Heart right ventricle (tissue), 16 donors: ENCODE data around the gene PTBP1. TPM values are rescaled to one million over a fixed set of nuclear protein-coding genes. Genes with fewer than 3 reads are reported as not detected.

Experiments
- ATAC-seq, 8 donors: fragments of 200-7000 bp; cut with Tn5 transposase; one replicate each; pipeline ENCODE4 v1.9.1; 2020; ENCODE audit warnings: mild to moderate bottlenecking in 8 of 8, moderate library complexity in 8 of 8, moderate number of reproducible peaks in 1 of 8
- DNase-seq, 2 donors: peaks; one replicate each; pipeline ENCODE4 v3.0.0-alpha.2; 2020
- H3K27ac ChIP-seq, 10 donors: fragments of 200-600 bp; sonication (generic) in 2 of 10; one replicate each; pipeline versions ENCODE4 v1.5.0 to v1.8.0; 2020 to 2022; ENCODE audit warnings: mild to moderate bottlenecking in 3 of 10
- H3K27me3 ChIP-seq, 7 donors: fragments of 200-600 bp; one replicate each; pipeline ENCODE4 v1.8.0; 2021 to 2022; ENCODE audit warnings: mild to moderate bottlenecking in 2 of 7
- H3K36me3 ChIP-seq, 9 donors: fragments of 200-600 bp; sonication (generic) in 1 of 9; one replicate each; pipeline versions ENCODE4 v1.5.0 to v1.8.0; 2020 to 2022; ENCODE audit warnings: mild to moderate bottlenecking in 2 of 9
- H3K4me1 ChIP-seq, 9 donors: fragments of 200-600 bp; sonication (generic) in 1 of 9; one replicate each; pipeline versions ENCODE4 v1.5.0 to v1.8.0; 2020 to 2022; ENCODE audit warnings: mild to moderate bottlenecking in 4 of 9
- H3K4me3 ChIP-seq, 10 donors: fragments of 200-600 bp; sonication (generic) in 2 of 10; one replicate each; pipeline versions ENCODE4 v1.5.0 to v1.8.0; 2020 to 2022; ENCODE audit warnings: mild to moderate bottlenecking in 7 of 10, moderate library complexity in 2 of 10
- H3K9me3 ChIP-seq, 11 donors: fragments of 200-600 bp in 10 of 11; sonication (generic) in 2 of 11; one replicate each; pipeline versions ENCODE4 v1.5.0 to v1.8.0; 2013 to 2022; ENCODE audit warnings: mild to moderate bottlenecking in 2 of 11, control low read depth in 1 of 11, moderate library complexity in 1 of 11
- CTCF ChIP-seq, 9 donors: fragments of 200-600 bp; sonication (generic) in 2 of 9; IDR thresholded peaks; one replicate each; pipeline versions ENCODE4 v1.5.0 to v1.8.0; 2021 to 2022; ENCODE audit warnings: antibody characterized with exemption in 9 of 9, mild to moderate bottlenecking in 5 of 9, moderate library complexity in 1 of 9
- WGBS, 2 donors: extraction: QIAGEN DNeasy Blood & Tissue Kit; methylation state at CpG; one replicate each; pipeline ENCODE4 v1.1.7; 2013; ENCODE audit warnings: inconsistent platforms in 1 of 2; 5-methylcytosine and 5-hydroxymethylcytosine counted together
- intact Hi-C, 10 donors: fragments of 100-400 bp; cut with DNase I; formaldehyde crosslinking; loops; one replicate each; pipeline versions ENCODE4 v1.11.1 to v1.14.2; 2022
- polyA plus RNA-seq, 2 donors: library from polyadenylated mRNA; stranded (reverse); fragments of 200-250 nt; gene quantifications; one replicate each; pipeline ENCODE4 v1.2.3, GENCODE V29; 2013
- total RNA-seq, 10 donors: library from RNA; stranded (reverse); fragmentation: NEBNext Ultra II Directional in 3 of 10; extraction: Animal tissue kit (Norgen Biotek cat#: 25700) in 3 of 10; gene quantifications; one replicate each; pipeline versions ENCODE4 v1.2.1 to v1.2.4, GENCODE V29; 2021 to 2023
- donor health status: Arrhythmogenic right ventricular cardiomyopathy.
- donor health status: ischemic (EF 13 %, LVEDD 7.1; RV severe dilation, severe dysfunction).
- donor health status: healthy with polysubstance abuse.
- donor health status: DM: no; HTN: yes; CAD: no.
- donor health status: DM: no; HTN: no; CAD: no.
- donor health status: ischemic (EF 25% LVEDD 6.9; RV normal size, moderate dysfunction).
- donor health status: ischemic (EF 25% LVEDD 5.7; RV mildly dilated, moderate dysfunction).
- donor health status: healthy.
- donor health status: DM: yes; HTN: yes; CAD: no.
- donor health status: Ischemic cardiomyopathy.
- donor health status: ischemic (EF 35%, LVEDD 5.7; RV mildly dilated, moderate dysfunction).
- donor health status: nonischemic (EF 11% LVEDD 7.7; RV severe dilation, severe dysfunction).
- donor health status: DM: yes; HTN: yes; CAD: no.
- donor health status: PGD.
- donor health status: ischemic (EF 29% LVEDD 5.4; RV normal size, mild dysfunction).
- donor health status: nonischemic (EF 23%, LVEDD 6.1; RV moderate dilation, normal function).

PTBP1 gene
- total and polyA plus RNA-seq, 12 donors, result 46.2 to 106 (median 56.8) TPM

- Histone ChIP-seq H3K36me3 (peaks cover 0 to 46% (median 0%) of the 10 kb centered on the region in 9 donors), H3K4me3 (peak overlapping the region; percentile 61 to 95 (median 86)), H3K9me3 (no peaks in the 10 kb centered on the region), H3K27ac (peak overlapping the region; percentile 90 to 100 (median 98)), H3K4me1 (peaks cover 35 to 57% (median 56%) of the 10 kb centered on the region in 9 donors), H3K27me3 (no peaks in the 10 kb centered on the region)
- 0 to 1% methylated on average over 86 to 109 of the region's 129 CpGs for WGBS, 2 donors
- peak; percentile 92 to 93 for DNase-seq
- peak; percentile 1 to 45 (median 22) for ATAC-seq
- intact Hi-C loops, result loop anchor here in 2 of 10 donors (2.0 to 10.0 kb wide), 3 partner anchors 15 to 290 kb away; partner anchors contain the start of genes CFD (in 1 of the 2), ELANE (in 1 of the 2) and TPGS1 (in 1 of the 2)
- peak in 1 of 9 donors; percentile 1 for TF ChIP-seq CTCF (IDR thresholded peaks at IDR 0.05)
These were observed 519 bp downstream of the PTBP1 start for GRCh38 chr19:797528-798414.

GRCh38 chr19:798415-799075, 1.3 kb downstream of the PTBP1 start:
- H3K27me3 ChIP-seq, result no peaks in the 10 kb centered on the region
- 1% methylated on average over 44 of the region's 44 CpGs for WGBS, 2 donors
- H3K27ac ChIP-seq, result peak overlapping the region; percentile 90 to 100 (median 98)
- ATAC-seq, result no peak
- no peaks in the 10 kb centered on the region for H3K9me3 ChIP-seq
- no peak for DNase-seq
- TF ChIP-seq CTCF (IDR thresholded peaks at IDR 0.05), result no peak
- peaks cover 42 to 65% (median 62%) of the 10 kb centered on the region in 9 donors for H3K4me1 ChIP-seq
- H3K36me3 ChIP-seq, result peaks cover 0 to 54% (median 0%) of the 10 kb centered on the region in 9 donors
- H3K4me3 ChIP-seq, result peak overlapping the region; percentile 61 to 95 (median 86)
- intact Hi-C loops, result loop anchor here in 2 of 10 donors (5.0 to 10.0 kb wide), 2 partner anchors 56 to 291 kb away; partner anchors contain the start of genes CFD (in 1 of the 2), ELANE (in 1 of the 2) and TPGS1 (in 1 of the 2)

- WGBS, 2 donors, result 6 to 8% methylated on average over 28 of the region's 28 CpGs
- ATAC-seq, result no peak
- peak overlapping the region; percentile 9 to 100 (median 98) for H3K27ac ChIP-seq
- no peaks in the 10 kb centered on the region for H3K27me3 ChIP-seq
- no peak for DNase-seq
- H3K36me3 ChIP-seq, result peaks cover 0 to 61% (median 3%) of the 10 kb centered on the region in 9 donors
- peaks cover 47 to 72% (median 67%) of the 10 kb centered on the region in 9 donors for H3K4me1 ChIP-seq
- peak in 2 of 9 donors; percentile 3 to 24 for TF ChIP-seq CTCF (IDR thresholded peaks at IDR 0.05)
- intact Hi-C loops, result loop anchor here in 2 of 10 donors (5.0 to 10.0 kb wide), 2 partner anchors 56 to 292 kb away; partner anchors contain the start of genes CFD (in 1 of the 2), ELANE (in 1 of the 2) and TPGS1 (in 1 of the 2)
- H3K9me3 ChIP-seq, result no peaks in the 10 kb centered on the region
- H3K4me3 ChIP-seq, result peak overlapping the region; percentile 61 to 95 (median 86)
These were observed 2.0 kb downstream of the PTBP1 start for GRCh38 chr19:799076-799881.
